ENCODE results near the gene MYB. TPM values are rescaled to one million over a fixed set of nuclear protein-coding genes. Genes with fewer than 3 reads are reported as not detected.
A peak's percentile ranks its signal among the peaks of the same experiment; 100 is the strongest.

MYB gene
- total and polyA plus RNA-seq, 2 experiments from 2014 or later: 0.17 to 0.36 TPM

- no peaks in the 10 kb centered on the region for H3K36me3 ChIP-seq (replicated peaks; ENCODE audit: insufficient read depth, low read depth)
- peak overlapping the region; percentile 99 for H3K4me2 ChIP-seq
- peak overlapping the region; percentile 67 for H2AFZ ChIP-seq
- no peaks in the 10 kb centered on the region for H4K20me1 ChIP-seq (ENCODE audit: insufficient read depth, poor library complexity, severe bottlenecking)
- H3K27me3 ChIP-seq: peaks cover 27% of the 10 kb centered on the region
- H3K79me2 ChIP-seq: no peaks in the 10 kb centered on the region
- WGBS (ENCODE audit: low lambda C conversion rate, missing lambda C conversion rate): 8% methylated on average over 19 of the region's 19 CpGs
- H3K4me1 ChIP-seq (ENCODE audit: insufficient read depth): peaks cover 18% of the 10 kb centered on the region
- no peak overlapping the region for H3K27ac ChIP-seq
- peak overlapping the region; percentile 77 for H3K4me3 ChIP-seq
- TF ChIP-seq EZH2phosphoT487 (IDR thresholded peaks at IDR 0.05; ENCODE audit: low read depth, severe bottlenecking, unreplicated experiment): no peak
- no peak for TF ChIP-seq EZH2 (IDR thresholded peaks at IDR 0.05; ENCODE audit: borderline replicate concordance)
- TF ChIP-seq CTCF (IDR thresholded peaks at IDR 0.05; ENCODE audit: poor library complexity): peak; percentile 53
- H3K9me3 ChIP-seq (ENCODE audit: low read depth): no peaks in the 10 kb centered on the region
- DNase-seq (ENCODE audit: low spot score): peak; percentile 68
- H3K9me2 ChIP-seq (replicated peaks; ENCODE audit: insufficient read depth): no peaks in the 10 kb centered on the region
These were observed 2.7 kb downstream of the MYB start for GRCh38 chr6:135183532-135184440.

- Histone ChIP-seq H3K27me3 (peaks cover 27% of the 10 kb centered on the region), H3K4me1 (ENCODE audit: insufficient read depth) (peaks cover 18% of the 10 kb centered on the region), H3K27ac (no peak overlapping the region), H3K9me2 (replicated peaks; ENCODE audit: insufficient read depth) (no peaks in the 10 kb centered on the region), H3K36me3 (replicated peaks; ENCODE audit: insufficient read depth, low read depth) (no peaks in the 10 kb centered on the region), H3K79me2 (no peaks in the 10 kb centered on the region), H4K20me1 (ENCODE audit: insufficient read depth, poor library complexity, severe bottlenecking) (no peaks in the 10 kb centered on the region), H3K9me3 (ENCODE audit: low read depth) (no peaks in the 10 kb centered on the region), H2AFZ (no peak overlapping the region), H3K4me2 (no peak overlapping the region), H3K4me3 (no peak overlapping the region)
- 61% methylated on average over 3 of the region's 3 CpGs for WGBS (ENCODE audit: low lambda C conversion rate, missing lambda C conversion rate)
- no peak for DNase-seq (ENCODE audit: low spot score)
- TF ChIP-seq CTCF (IDR thresholded peaks at IDR 0.05; ENCODE audit: poor library complexity) (no peak), EZH2 (IDR thresholded peaks at IDR 0.05; ENCODE audit: borderline replicate concordance) (no peak), EZH2phosphoT487 (IDR thresholded peaks at IDR 0.05; ENCODE audit: low read depth, severe bottlenecking, unreplicated experiment) (no peak)
These were observed 4.4 kb downstream of the MYB start for GRCh38 chr6:135185483-135185882.

DNA sequence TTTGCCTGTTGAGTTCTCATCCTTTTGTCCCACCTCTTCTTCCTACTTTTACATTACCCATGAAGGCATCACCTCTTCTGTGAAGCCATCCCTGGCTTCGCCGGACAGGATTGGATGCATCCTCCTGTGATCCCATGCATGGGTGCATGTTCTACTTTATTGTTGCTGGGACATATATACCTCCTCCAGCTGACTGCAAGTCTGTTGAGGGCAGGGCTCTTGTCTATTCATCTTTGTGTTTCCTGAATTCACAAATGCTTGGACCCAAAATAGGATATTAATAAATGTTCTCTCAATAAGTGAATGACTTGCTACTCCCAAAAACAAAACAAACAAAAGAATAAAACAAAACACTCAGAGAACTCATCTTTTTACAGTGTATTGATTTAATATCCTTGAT is 5.1 kb downstream of the MYB start:
- TF ChIP-seq CTCF (IDR thresholded peaks at IDR 0.05; ENCODE audit: poor library complexity): no peak
- no peak for TF ChIP-seq EZH2 (IDR thresholded peaks at IDR 0.05; ENCODE audit: borderline replicate concordance)
- TF ChIP-seq EZH2phosphoT487 (IDR thresholded peaks at IDR 0.05; ENCODE audit: low read depth, severe bottlenecking, unreplicated experiment): no peak
- Histone ChIP-seq H3K9me3 (ENCODE audit: low read depth) (no peaks in the 10 kb centered on the region), H4K20me1 (ENCODE audit: insufficient read depth, poor library complexity, severe bottlenecking) (no peaks in the 10 kb centered on the region), H2AFZ (no peak overlapping the region), H3K9me2 (replicated peaks; ENCODE audit: insufficient read depth) (no peaks in the 10 kb centered on the region), H3K27me3 (peaks cover 27% of the 10 kb centered on the region), H3K79me2 (no peaks in the 10 kb centered on the region), H3K4me3 (no peak overlapping the region), H3K4me1 (ENCODE audit: insufficient read depth) (peaks cover 18% of the 10 kb centered on the region), H3K4me2 (no peak overlapping the region), H3K27ac (no peak overlapping the region), H3K36me3 (replicated peaks; ENCODE audit: insufficient read depth, low read depth) (no peaks in the 10 kb centered on the region)
- no peak for DNase-seq (ENCODE audit: low spot score)
- 100% methylated on average over 2 of the region's 2 CpGs for WGBS (ENCODE audit: low lambda C conversion rate, missing lambda C conversion rate)

Data from hepatocyte (in vitro differentiated cells).